Chondrocyte (in vitro differentiated cells): ENCODE results near the gene PPP1R2C. TPM values are rescaled to one million over a fixed set of nuclear protein-coding genes. Genes with fewer than 3 reads are reported as not detected.

Source experiments
- DNase-seq: peaks from one replicate; pipeline ENCODE4 v3.0.0; 2021; ENCODE audit warnings: mixed read lengths, low spot score
- H3K27ac Mint-ChIP-seq: one replicate; pipeline ENCODE4 v1.8.0; 2021; ENCODE audit warnings: mild to moderate bottlenecking, moderate library complexity, mixed read lengths; ENCODE audit not compliant: unreplicated experiment
- H3K27me3 Mint-ChIP-seq: 2 replicates; pipeline ENCODE4 v1.8.0; 2021; ENCODE audit warnings: low read depth, mixed read lengths
- H3K36me3 Mint-ChIP-seq: 2 replicates; pipeline ENCODE4 v1.8.0; 2021; ENCODE audit warnings: low read depth, mixed read lengths
- H3K4me1 Mint-ChIP-seq: 2 replicates; pipeline ENCODE4 v1.8.0; 2021; ENCODE audit warnings: low read depth, mild to moderate bottlenecking, mixed read lengths
- H3K4me3 Mint-ChIP-seq: one replicate; pipeline ENCODE4 v1.8.0; 2021; ENCODE audit warnings: mild to moderate bottlenecking, moderate library complexity, mixed read lengths; ENCODE audit not compliant: unreplicated experiment
- H3K9me3 Mint-ChIP-seq: 2 replicates; pipeline ENCODE4 v1.8.0; 2021; ENCODE audit warnings: low read depth, mixed read lengths
- total RNA-seq: library from RNA; stranded (reverse); gene quantifications from 3 replicates; pipeline ENCODE4 v1.2.1, GENCODE V29; 2021
- TF ChIP-seq, protein P1 (sequence below): fragments of 200-600 bp; sonication (generic); IDR thresholded peaks from 2 replicates; pipeline ENCODE4 v1.5.0; 2021; ENCODE audit warnings: antibody characterized with exemption, mild to moderate bottlenecking, moderate library complexity

Gene PPP1R2C
- total RNA-seq, 1 donor from 2014 or later: not detected

DNA sequence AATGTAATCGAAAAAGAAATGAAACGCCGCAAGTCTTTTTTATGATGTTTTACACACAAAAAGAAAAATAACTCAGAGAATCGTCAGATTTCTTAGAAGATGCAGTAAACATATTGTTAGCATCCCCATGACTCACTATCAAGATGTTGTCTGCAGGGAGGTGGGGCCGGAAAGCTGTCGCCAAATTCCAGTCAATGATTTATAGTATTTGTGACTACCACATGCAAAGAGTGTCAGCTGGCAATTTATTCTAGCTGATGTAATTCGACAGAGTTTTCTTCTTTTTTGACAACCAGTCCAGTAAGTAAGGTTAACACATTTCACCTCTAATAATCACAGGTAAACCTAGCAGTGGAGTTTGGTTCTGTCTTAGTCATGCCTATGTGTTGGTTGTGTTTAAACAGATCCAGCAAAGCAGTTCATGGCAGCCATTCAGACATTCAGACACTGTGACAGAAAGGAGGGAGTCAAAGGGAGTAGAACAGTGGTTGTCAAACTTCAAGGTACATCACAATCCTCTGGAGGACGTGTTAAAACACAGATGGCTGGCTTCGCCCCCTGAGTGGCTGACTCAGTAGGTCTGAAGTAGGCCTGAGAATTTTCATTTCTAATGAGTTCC lies 19.8 kb upstream of the PPP1R2C start:
- Mint-ChIP-seq H3K4me1 (peaks cover 5% of the 10 kb centered on the region), H3K36me3 (no peaks in the 10 kb centered on the region), H3K27me3 (no peaks in the 10 kb centered on the region), H3K4me3 (no peak overlapping the region), H3K9me3 (peaks cover 12% of the 10 kb centered on the region), H3K27ac (no peak overlapping the region)
- TF ChIP-seq, protein P1, sequence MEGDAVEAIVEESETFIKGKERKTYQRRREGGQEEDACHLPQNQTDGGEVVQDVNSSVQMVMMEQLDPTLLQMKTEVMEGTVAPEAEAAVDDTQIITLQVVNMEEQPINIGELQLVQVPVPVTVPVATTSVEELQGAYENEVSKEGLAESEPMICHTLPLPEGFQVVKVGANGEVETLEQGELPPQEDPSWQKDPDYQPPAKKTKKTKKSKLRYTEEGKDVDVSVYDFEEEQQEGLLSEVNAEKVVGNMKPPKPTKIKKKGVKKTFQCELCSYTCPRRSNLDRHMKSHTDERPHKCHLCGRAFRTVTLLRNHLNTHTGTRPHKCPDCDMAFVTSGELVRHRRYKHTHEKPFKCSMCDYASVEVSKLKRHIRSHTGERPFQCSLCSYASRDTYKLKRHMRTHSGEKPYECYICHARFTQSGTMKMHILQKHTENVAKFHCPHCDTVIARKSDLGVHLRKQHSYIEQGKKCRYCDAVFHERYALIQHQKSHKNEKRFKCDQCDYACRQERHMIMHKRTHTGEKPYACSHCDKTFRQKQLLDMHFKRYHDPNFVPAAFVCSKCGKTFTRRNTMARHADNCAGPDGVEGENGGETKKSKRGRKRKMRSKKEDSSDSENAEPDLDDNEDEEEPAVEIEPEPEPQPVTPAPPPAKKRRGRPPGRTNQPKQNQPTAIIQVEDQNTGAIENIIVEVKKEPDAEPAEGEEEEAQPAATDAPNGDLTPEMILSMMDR: no peak
- no peak for DNase-seq

DNA sequence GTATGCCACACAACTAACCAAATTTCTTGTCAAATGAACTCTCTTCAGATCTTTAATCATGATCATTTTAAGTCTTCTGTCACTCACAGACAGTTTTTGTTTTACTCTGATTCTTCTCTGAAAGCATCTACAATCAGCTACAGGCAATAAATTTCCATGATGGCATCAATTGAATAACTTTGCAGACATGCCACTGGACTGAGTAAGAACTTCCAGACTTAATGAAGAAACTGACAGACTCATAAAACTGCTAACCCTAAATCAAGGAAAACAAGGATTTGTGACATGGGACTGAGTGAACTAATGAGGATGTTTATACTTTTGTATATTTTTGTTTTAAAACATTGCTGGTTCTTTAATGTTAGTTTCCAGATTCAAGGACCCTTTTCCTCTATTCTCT lies 5.5 kb upstream of the PPP1R2C start:
- peaks cover 20% of the 10 kb centered on the region for H3K9me3 Mint-ChIP-seq
- no peak overlapping the region for H3K4me3 Mint-ChIP-seq
- H3K27ac Mint-ChIP-seq: no peak overlapping the region
- H3K4me1 Mint-ChIP-seq: no peaks in the 10 kb centered on the region
- TF ChIP-seq, protein P1: no peak
- no peaks in the 10 kb centered on the region for H3K36me3 Mint-ChIP-seq
- no peaks in the 10 kb centered on the region for H3K27me3 Mint-ChIP-seq
- DNase-seq: no peak

DNA sequence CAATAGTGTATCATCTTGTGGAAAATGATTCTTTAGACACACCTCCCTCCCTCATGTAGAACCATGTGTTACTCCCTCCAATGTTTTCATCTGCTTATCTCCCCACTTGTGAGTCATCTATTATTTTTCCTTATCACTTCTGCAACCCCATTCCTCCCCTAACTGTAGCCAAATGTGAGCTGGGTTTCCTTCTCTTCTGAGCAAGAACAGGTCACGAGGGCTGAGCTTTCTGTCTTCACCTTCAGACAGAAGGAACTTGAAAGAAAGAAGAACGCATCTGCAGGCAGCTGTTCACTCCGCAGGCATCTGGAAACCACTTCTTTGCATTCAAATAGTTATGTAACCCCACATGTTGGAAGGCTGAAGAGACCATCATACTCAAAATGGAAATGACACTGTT lies 1.8 kb downstream of the PPP1R2C start:
- Mint-ChIP-seq H3K4me3 (no peak overlapping the region), H3K27ac (no peak overlapping the region), H3K4me1 (no peaks in the 10 kb centered on the region), H3K27me3 (no peaks in the 10 kb centered on the region), H3K9me3 (peaks cover 29% of the 10 kb centered on the region), H3K36me3 (no peaks in the 10 kb centered on the region)
- DNase-seq: no peak
- TF ChIP-seq, protein P1: no peak

DNA sequence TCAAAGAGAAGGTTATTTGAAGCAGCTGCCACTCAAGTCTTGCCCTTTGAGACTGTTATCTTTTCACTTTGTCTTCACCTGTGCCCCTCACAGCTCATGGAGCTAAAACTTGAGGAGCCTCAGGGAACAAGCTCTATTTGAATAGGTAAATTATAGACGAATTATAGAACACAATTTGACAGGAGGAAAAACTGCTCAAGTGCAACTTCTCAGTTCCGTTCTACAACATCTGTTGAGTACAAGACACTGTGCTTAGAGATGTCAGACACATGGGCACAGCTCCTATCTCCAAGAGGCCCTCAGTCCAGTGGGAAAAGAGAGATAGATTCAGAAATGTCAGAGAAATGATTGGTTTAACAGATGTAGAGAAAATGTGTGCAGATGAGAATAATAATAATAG lies 5.1 kb downstream of the PPP1R2C start:
- Mint-ChIP-seq H3K9me3 (peaks cover 19% of the 10 kb centered on the region), H3K4me1 (no peaks in the 10 kb centered on the region), H3K4me3 (no peak overlapping the region), H3K36me3 (no peaks in the 10 kb centered on the region), H3K27ac (no peak overlapping the region), H3K27me3 (no peaks in the 10 kb centered on the region)
- TF ChIP-seq, protein P1: no peak
- no peak for DNase-seq

DNA sequence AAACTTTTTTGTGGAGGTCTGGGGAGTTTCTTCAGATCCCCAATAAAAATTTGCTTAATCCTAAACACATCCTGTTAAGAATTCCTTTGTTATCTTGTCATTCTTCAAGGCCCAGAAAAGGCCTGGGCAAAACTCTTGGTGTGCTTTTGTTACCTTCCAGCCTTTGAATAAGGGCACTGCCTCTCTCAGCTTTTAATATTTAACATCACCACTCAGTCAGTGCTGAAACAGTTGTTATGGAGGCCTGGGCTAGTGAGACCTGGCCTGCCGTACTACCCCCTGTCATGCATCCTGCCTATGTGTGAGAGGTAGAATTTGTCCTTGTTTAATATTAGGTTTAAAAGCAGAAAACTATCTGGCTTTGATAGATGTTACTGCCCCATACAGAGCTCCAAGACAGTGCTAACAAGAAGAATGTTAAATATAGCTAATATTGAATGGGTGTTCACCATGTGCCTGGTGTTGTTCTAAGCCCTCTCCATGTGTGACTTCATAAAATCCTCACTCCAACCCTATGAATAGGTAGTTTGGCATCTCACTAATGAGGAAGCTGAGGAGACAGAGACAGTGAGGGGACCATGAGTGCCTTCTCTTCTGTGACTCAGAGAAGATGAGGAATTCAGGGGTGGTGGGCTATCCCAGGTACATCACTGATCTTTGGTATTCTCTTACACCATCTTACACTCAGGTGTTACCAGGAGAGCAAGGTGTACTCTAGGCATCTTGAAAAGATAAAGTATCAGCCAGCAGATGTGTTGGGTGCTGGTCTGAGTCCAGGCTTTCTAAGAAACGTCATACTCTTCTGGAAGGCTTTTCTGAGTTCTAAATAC lies 6.2 kb downstream of the PPP1R2C start:
- H3K27ac Mint-ChIP-seq: no peak overlapping the region
- no peak for DNase-seq
- H3K4me3 Mint-ChIP-seq: no peak overlapping the region
- H3K4me1 Mint-ChIP-seq: no peaks in the 10 kb centered on the region
- TF ChIP-seq, protein P1: no peak
- no peaks in the 10 kb centered on the region for H3K36me3 Mint-ChIP-seq
- H3K27me3 Mint-ChIP-seq: no peaks in the 10 kb centered on the region
- peaks cover 12% of the 10 kb centered on the region for H3K9me3 Mint-ChIP-seq
